ENCODE data around the gene ULK2. TPM values are rescaled to one million over a fixed set of nuclear protein-coding genes. Genes with fewer than 3 reads are reported as not detected.

The ULK2 gene
- polyA plus RNA-seq, 1 donor = 16.9 TPM

- H3K9me3 ChIP-seq (ENCODE audit: control insufficient read depth, low read depth, low read length) = no peaks in the 10 kb centered on the region
- peaks cover 7% of the 10 kb centered on the region for H3K4me1 ChIP-seq (ENCODE audit: control insufficient read depth, insufficient read depth, low read length)
- no peak overlapping the region for H3K27ac ChIP-seq (ENCODE audit: low read length)
- no peak for DNase-seq
- no peak overlapping the region for H3K4me3 ChIP-seq (ENCODE audit: low read length)
- WGBS (ENCODE audit: insufficient coverage, low lambda C conversion rate) = 100% methylated on average over 1 of the region's 24 CpGs
- H3K36me3 ChIP-seq (ENCODE audit: control insufficient read depth, insufficient read depth, low read length) = no peaks in the 10 kb centered on the region
- H3K27me3 ChIP-seq (ENCODE audit: control insufficient read depth, insufficient read depth, low read length) = no peaks in the 10 kb centered on the region
These were observed 107.9 kb downstream of the ULK2 start for GRCh38 chr17:19759568-19760549.

- WGBS (ENCODE audit: insufficient coverage, low lambda C conversion rate) = 100% methylated on average over 1 of the region's 12 CpGs
- peaks cover 7% of the 10 kb centered on the region for H3K4me1 ChIP-seq (ENCODE audit: control insufficient read depth, insufficient read depth, low read length)
- H3K36me3 ChIP-seq (ENCODE audit: control insufficient read depth, insufficient read depth, low read length) = no peaks in the 10 kb centered on the region
- H3K4me3 ChIP-seq (ENCODE audit: low read length) = no peak overlapping the region
- H3K27ac ChIP-seq (ENCODE audit: low read length) = no peak overlapping the region
- no peaks in the 10 kb centered on the region for H3K27me3 ChIP-seq (ENCODE audit: control insufficient read depth, insufficient read depth, low read length)
- H3K9me3 ChIP-seq (ENCODE audit: control insufficient read depth, low read depth, low read length) = no peaks in the 10 kb centered on the region
- no peak for DNase-seq
These were observed 110.1 kb downstream of the ULK2 start for GRCh38 chr17:19757536-19758180.

- no peaks in the 10 kb centered on the region for H3K36me3 ChIP-seq (ENCODE audit: control insufficient read depth, insufficient read depth, low read length)
- no peaks in the 10 kb centered on the region for H3K9me3 ChIP-seq (ENCODE audit: control insufficient read depth, low read depth, low read length)
- no peak overlapping the region for H3K4me3 ChIP-seq (ENCODE audit: low read length)
- no peaks in the 10 kb centered on the region for H3K27me3 ChIP-seq (ENCODE audit: control insufficient read depth, insufficient read depth, low read length)
- no CpG with 5 or more reads among the region's 10 CpGs for WGBS (ENCODE audit: insufficient coverage, low lambda C conversion rate)
- H3K27ac ChIP-seq (ENCODE audit: low read length) = no peak overlapping the region
- peaks cover 7% of the 10 kb centered on the region for H3K4me1 ChIP-seq (ENCODE audit: control insufficient read depth, insufficient read depth, low read length)
- DNase-seq = peak; percentile 60 to 75
These were observed 111.2 kb downstream of the ULK2 start for GRCh38 chr17:19756546-19756945.

DNA sequence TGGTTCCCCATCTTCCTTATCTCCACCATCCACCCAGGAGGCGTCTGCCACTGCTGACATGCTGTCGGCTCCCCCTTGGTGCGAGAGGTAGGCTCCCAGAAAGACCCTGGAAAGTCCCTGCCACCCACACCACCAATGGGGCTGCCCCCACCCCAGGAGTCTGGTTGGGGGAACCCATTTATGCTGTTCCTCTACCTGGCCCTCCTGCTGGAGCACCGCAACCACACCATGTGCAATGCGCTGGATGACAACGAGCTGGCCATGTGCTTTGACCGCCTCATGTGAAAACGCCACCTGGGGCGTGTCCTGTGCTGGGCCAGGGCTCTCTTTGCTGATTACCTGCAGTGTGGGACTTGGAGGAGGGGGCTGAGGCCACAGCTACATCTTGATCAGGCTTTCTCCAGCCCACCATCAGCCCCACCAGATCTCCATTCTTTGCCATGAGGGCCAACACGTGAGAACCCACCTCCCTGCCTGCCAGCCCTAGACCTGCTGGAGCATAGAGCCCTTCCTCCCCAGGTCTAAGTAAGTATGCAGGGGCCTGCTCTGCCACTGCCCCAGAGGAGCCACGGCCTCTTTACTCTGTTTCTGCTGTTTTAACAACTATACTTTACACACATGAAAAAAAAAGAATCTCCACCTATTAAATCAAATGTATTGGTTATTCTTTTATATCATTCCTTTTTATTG lies 111.8 kb downstream of the ULK2 start:
- Histone ChIP-seq H3K27me3 (ENCODE audit: control insufficient read depth, insufficient read depth, low read length) (no peaks in the 10 kb centered on the region), H3K4me1 (ENCODE audit: control insufficient read depth, insufficient read depth, low read length) (peaks cover 7% of the 10 kb centered on the region), H3K9me3 (ENCODE audit: control insufficient read depth, low read depth, low read length) (no peaks in the 10 kb centered on the region), H3K4me3 (ENCODE audit: low read length) (no peak overlapping the region), H3K36me3 (ENCODE audit: control insufficient read depth, insufficient read depth, low read length) (no peaks in the 10 kb centered on the region), H3K27ac (ENCODE audit: low read length) (no peak overlapping the region)
- DNase-seq = no peak
- WGBS (ENCODE audit: insufficient coverage, low lambda C conversion rate) = no CpG with 5 or more reads among the region's 11 CpGs

DNA sequence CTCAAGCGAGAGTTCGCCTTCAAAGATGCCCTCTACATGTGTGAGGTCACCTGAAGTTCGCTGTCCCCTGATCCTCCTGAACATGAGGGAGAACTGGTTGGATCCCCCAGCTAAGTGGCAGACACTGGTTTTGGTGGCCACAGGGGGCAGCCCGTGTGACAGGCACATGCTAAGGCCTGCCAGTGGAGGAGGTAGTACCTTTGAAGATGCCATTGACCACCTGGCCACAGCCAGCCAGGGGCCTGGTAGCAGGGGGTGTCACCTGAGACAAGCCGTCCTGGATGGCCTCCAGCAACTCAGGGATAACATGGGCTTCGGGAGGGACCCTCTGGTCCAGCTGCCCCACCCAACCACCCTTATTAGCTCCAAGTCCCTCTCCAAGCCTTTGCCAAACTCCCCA lies 112.3 kb downstream of the ULK2 start:
- Histone ChIP-seq H3K36me3 (ENCODE audit: control insufficient read depth, insufficient read depth, low read length) (no peaks in the 10 kb centered on the region), H3K9me3 (ENCODE audit: control insufficient read depth, low read depth, low read length) (no peaks in the 10 kb centered on the region), H3K27ac (ENCODE audit: low read length) (no peak overlapping the region), H3K27me3 (ENCODE audit: control insufficient read depth, insufficient read depth, low read length) (no peaks in the 10 kb centered on the region), H3K4me3 (ENCODE audit: low read length) (no peak overlapping the region), H3K4me1 (ENCODE audit: control insufficient read depth, insufficient read depth, low read length) (peaks cover 7% of the 10 kb centered on the region)
- no CpG with 5 or more reads among the region's 6 CpGs for WGBS (ENCODE audit: insufficient coverage, low lambda C conversion rate)
- no peak for DNase-seq

DNA sequence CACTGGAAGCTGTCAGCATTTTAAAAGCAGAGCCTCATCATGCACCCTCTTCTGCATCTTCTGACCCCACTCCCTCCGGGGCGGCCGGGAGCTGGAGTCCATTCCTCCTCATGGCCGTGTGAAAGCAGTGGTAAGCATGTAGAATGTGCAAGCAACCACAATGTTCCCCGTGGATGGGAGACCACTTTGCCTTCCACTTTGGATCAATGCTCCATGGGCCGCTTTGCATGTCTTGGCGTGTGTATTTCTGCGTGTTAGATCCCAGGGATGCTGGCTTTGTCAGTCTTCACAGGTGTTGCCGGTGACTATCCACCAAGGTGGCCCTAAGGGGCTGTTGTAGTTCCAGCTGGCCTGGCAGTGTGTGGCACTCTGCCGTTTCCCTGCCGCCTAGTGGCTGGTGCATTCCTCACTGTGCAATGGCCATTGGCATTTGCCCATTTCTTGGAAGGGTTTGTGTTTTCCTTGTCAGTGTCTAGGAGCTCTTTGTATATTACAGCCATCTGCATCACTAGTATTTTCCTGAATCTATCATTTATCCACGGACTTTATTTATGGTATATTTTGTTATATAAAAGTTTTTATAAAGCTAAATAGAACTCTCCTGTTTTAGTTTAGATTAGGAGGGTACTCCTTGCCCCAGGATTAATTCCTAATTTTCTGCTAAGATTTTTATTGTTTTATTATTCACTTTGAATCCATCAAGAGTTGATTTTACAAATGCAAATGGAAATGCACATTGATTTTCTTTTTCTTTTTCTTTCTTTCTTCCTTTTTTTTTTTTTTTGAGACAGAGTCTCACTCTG lies 113.9 kb downstream of the ULK2 start:
- Histone ChIP-seq H3K9me3 (ENCODE audit: control insufficient read depth, low read depth, low read length) (no peaks in the 10 kb centered on the region), H3K4me1 (ENCODE audit: control insufficient read depth, insufficient read depth, low read length) (peaks cover 7% of the 10 kb centered on the region), H3K36me3 (ENCODE audit: control insufficient read depth, insufficient read depth, low read length) (no peaks in the 10 kb centered on the region), H3K27me3 (ENCODE audit: control insufficient read depth, insufficient read depth, low read length) (no peaks in the 10 kb centered on the region), H3K4me3 (ENCODE audit: low read length) (no peak overlapping the region), H3K27ac (ENCODE audit: low read length) (no peak overlapping the region)
- 86% methylated on average over 1 of the region's 12 CpGs for WGBS (ENCODE audit: insufficient coverage, low lambda C conversion rate)
- DNase-seq = no peak

DNA sequence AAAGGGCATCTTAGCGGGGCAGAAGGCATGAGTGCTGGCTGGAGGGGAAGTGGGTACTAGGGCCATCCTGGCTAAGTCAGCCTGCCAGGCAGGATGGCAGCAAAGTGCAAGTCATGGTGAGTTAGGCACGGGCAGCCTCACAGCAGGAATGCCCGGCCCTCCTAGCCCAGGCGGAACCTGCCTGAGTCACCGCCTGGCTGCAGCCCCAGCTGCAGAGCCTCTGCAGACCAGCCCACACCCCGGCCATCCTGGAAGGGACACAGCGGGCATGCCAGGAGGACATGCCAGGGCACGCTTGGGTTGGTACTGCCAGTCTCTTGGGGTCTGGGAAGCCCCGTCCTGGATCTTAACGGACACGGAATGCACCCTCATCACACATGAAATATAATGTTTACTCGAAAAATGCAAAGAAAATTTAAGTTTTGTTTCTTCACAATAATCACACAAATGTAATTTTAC lies 114.7 kb downstream of the ULK2 start:
- no peak overlapping the region for H3K27ac ChIP-seq (ENCODE audit: low read length)
- peaks cover 10% of the 10 kb centered on the region for H3K4me1 ChIP-seq (ENCODE audit: control insufficient read depth, insufficient read depth, low read length)
- no peaks in the 10 kb centered on the region for H3K9me3 ChIP-seq (ENCODE audit: control insufficient read depth, low read depth, low read length)
- DNase-seq = no peak
- H3K27me3 ChIP-seq (ENCODE audit: control insufficient read depth, insufficient read depth, low read length) = no peaks in the 10 kb centered on the region
- no peaks in the 10 kb centered on the region for H3K36me3 ChIP-seq (ENCODE audit: control insufficient read depth, insufficient read depth, low read length)
- no peak overlapping the region for H3K4me3 ChIP-seq (ENCODE audit: low read length)
- 100% methylated on average over 1 of the region's 12 CpGs for WGBS (ENCODE audit: insufficient coverage, low lambda C conversion rate)

DNA sequence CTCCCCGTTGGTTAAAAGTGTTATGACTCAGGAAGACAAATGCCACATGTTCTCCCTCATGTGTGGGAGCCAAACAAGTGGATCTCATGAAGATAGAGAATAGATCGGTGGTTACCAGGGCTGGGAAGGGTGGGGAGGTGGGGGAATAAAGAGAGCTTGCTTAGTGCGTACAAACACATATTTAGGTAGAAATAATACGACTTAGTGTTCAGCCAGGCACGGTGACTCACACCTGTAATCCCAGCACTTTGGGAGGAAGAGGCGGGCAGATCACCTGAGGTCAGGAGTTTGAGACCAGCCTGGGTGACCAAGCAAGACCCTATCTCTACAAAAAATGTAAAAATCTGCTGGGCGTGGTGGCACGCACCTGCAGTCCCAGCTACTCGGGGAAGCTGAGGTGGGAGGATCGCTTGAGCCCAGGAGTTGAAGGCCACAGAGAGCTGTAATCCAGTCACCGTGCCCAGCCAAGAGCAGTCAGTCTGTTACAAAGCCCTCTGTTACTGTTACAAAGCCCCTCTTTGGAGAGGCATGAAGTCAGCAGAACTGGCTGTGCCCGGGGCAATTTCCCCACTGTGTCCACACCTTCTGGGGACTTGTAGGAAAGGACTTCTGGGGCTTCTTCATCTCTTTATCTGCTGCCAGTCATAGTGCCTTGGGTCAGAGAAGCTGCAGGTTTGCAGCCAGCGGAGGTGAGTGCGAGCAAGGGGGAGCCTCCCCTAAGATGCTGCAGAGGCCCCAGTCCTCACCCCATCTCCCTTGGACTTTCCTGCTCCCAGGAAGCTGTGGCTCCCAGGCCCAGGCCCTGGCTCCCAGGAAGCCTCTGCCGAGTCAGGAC lies 115.3 kb downstream of the ULK2 start:
- 83% methylated on average over 2 of the region's 15 CpGs for WGBS (ENCODE audit: insufficient coverage, low lambda C conversion rate)

DNA sequence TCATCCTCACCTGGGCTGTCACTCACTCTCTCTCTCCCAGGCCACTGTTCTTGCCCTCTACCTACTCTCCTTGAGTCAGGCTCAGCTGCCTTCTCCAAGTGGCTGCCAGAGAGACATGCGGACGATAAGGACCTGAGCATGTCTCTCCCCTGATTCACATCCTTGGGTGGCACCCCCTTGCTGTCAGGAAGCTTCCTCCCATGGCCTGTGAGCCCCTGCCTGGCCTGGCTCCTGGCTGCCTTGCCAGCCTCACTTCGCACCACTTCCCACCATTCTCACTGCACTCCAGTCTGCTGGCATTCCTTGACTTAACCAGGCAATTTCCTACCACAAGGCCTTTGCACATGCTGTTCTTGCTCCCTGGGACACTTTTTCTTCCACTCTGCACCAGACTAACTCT lies 116.9 kb downstream of the ULK2 start:
- no peak overlapping the region for H3K27ac ChIP-seq (ENCODE audit: low read length)
- DNase-seq = no peak
- no peaks in the 10 kb centered on the region for H3K36me3 ChIP-seq (ENCODE audit: control insufficient read depth, insufficient read depth, low read length)
- no CpG with 5 or more reads among the region's 3 CpGs for WGBS (ENCODE audit: insufficient coverage, low lambda C conversion rate)
- peaks cover 6% of the 10 kb centered on the region for H3K4me1 ChIP-seq (ENCODE audit: control insufficient read depth, insufficient read depth, low read length)
- H3K9me3 ChIP-seq (ENCODE audit: control insufficient read depth, low read depth, low read length) = no peaks in the 10 kb centered on the region
- H3K27me3 ChIP-seq (ENCODE audit: control insufficient read depth, insufficient read depth, low read length) = no peaks in the 10 kb centered on the region
- H3K4me3 ChIP-seq (ENCODE audit: low read length) = no peak overlapping the region

More for the DNA sequence above, 115.3 kb downstream of the ULK2 start:
- Histone ChIP-seq H3K9me3 (ENCODE audit: control insufficient read depth, low read depth, low read length) (no peaks in the 10 kb centered on the region), H3K36me3 (ENCODE audit: control insufficient read depth, insufficient read depth, low read length) (no peaks in the 10 kb centered on the region), H3K27ac (ENCODE audit: low read length) (no peak overlapping the region), H3K4me3 (ENCODE audit: low read length) (no peak overlapping the region), H3K27me3 (ENCODE audit: control insufficient read depth, insufficient read depth, low read length) (no peaks in the 10 kb centered on the region), H3K4me1 (ENCODE audit: control insufficient read depth, insufficient read depth, low read length) (peaks cover 12% of the 10 kb centered on the region)
- DNase-seq = no peak

All from large intestine (tissue), 3 donors.